Neural cell (in vitro differentiated cells): ENCODE measurements around the gene OR4D1. TPM values are rescaled to one million over a fixed set of nuclear protein-coding genes. Genes with fewer than 3 reads are reported as not detected.

Experiments
- H2AFZ ChIP-seq: fragments of 200-600, 300-800 bp; sonication (generic), shearing (Covaris generic); 2 replicates; pipeline ENCODE4 v1.6.0; 2014; ENCODE audit warnings: low read depth, mild to moderate bottlenecking, antibody characterized with exemption, low read length, moderate library complexity
- H3F3A ChIP-seq: fragments of 200-600 bp; shearing (Covaris generic); 2 replicates; pipeline ENCODE4 v1.6.1; 2016; ENCODE audit warnings: mild to moderate bottlenecking, moderate library complexity, mixed read lengths, antibody characterized with exemption, low read length; ENCODE audit not compliant: insufficient read depth, poor library complexity, severe bottlenecking
- H3K27ac ChIP-seq: fragments of 200-600, 300-800 bp; sonication (generic), shearing (Covaris generic); 2 replicates; pipeline ENCODE4 v1.5.1; 2014; ENCODE audit warnings: mild to moderate bottlenecking, low read length, moderate library complexity
- H3K27me3 ChIP-seq: fragments of 300-800, 200-600 bp; sonication (generic), shearing (Covaris generic); 2 replicates; pipeline ENCODE4 v1.6.0; 2014; ENCODE audit warnings: mild to moderate bottlenecking, low read depth, low read length, moderate library complexity; ENCODE audit not compliant: insufficient read depth
- H3K36me3 ChIP-seq: fragments of 300-800, 200-600 bp; sonication (generic), shearing (Covaris generic); 2 replicates; pipeline ENCODE4 v1.5.1; 2014; ENCODE audit warnings: mild to moderate bottlenecking, antibody characterized with exemption, low read length, moderate library complexity; ENCODE audit not compliant: insufficient read depth
- H3K4me2 ChIP-seq: fragments of 300-800, 200-600 bp; sonication (generic), shearing (Covaris generic); 2 replicates; pipeline ENCODE4 v1.6.0; 2014; ENCODE audit warnings: mild to moderate bottlenecking, low read length
- H3K4me3 ChIP-seq: fragments of 300-800, 200-600 bp; sonication (generic), shearing (Covaris generic); 2 replicates; pipeline ENCODE4 v1.5.1; 2014; ENCODE audit warnings: mild to moderate bottlenecking, low read length, moderate library complexity
- H3K79me2 ChIP-seq: fragments of 200-600 bp; shearing (Covaris generic); replicated peaks from 2 replicates; pipeline ENCODE4 v1.6.0; 2014; ENCODE audit warnings: mild to moderate bottlenecking, low read length, moderate library complexity; ENCODE audit not compliant: insufficient read depth
- H3K9ac ChIP-seq: fragments of 300-800, 200-600 bp; sonication (generic), shearing (Covaris generic); 2 replicates; pipeline ENCODE4 v1.6.1; 2016; ENCODE audit warnings: mild to moderate bottlenecking, low read length, mixed read lengths
- H3K9me2 ChIP-seq: fragments of 200-600 bp; shearing (Covaris generic); 2 replicates; pipeline ENCODE4 v1.6.1; 2016; ENCODE audit warnings: mild to moderate bottlenecking, low read length, mixed read lengths; ENCODE audit not compliant: insufficient read depth
- H3K9me3 ChIP-seq: fragments of 200-600, 300-800 bp; sonication (generic), shearing (Covaris generic); 2 replicates; pipeline ENCODE4 v1.6.1; 2016; ENCODE audit warnings: mild to moderate bottlenecking, mixed run types, low read length, moderate library complexity, mixed read lengths
- H4K20me1 ChIP-seq: fragments of 200-600 bp; shearing (Covaris generic); 2 replicates; pipeline ENCODE4 v1.6.1; 2016; ENCODE audit warnings: mild to moderate bottlenecking, mixed run types; ENCODE audit not compliant: insufficient read depth
- CTCF ChIP-seq: fragments of 450-650 bp; IDR thresholded peaks from 2 replicates; pipeline ENCODE4 v1.5.1; 2014; ENCODE audit warnings: antibody characterized with exemption, mild to moderate bottlenecking, moderate library complexity; ENCODE audit not compliant: poor library complexity, severe bottlenecking
- EP300 ChIP-seq: fragments of 450-650 bp; conservative IDR thresholded peaks from 2 replicates; pipeline ENCODE4 v1.6.1; 2014; ENCODE audit warnings: antibody characterized with exemption, mild to moderate bottlenecking, moderate library complexity; ENCODE audit not compliant: poor library complexity, severe bottlenecking
- EZH2 ChIP-seq: fragments of 200-600, 300-800 bp; shearing (Covaris generic), sonication (generic); IDR thresholded peaks from 2 replicates; pipeline ENCODE4 v1.6.1; 2014; ENCODE audit warnings: antibody characterized with exemption, low read length, borderline replicate concordance, mild to moderate bottlenecking; ENCODE audit not compliant: insufficient read depth, poor library complexity, severe bottlenecking
- MXI1 ChIP-seq: fragments of 450-650 bp; conservative IDR thresholded peaks from 2 replicates; pipeline ENCODE4 v1.6.1; 2014; ENCODE audit warnings: antibody characterized with exemption, mild to moderate bottlenecking; ENCODE audit not compliant: poor library complexity, severe bottlenecking
- POLR2AphosphoS5 ChIP-seq: IDR thresholded peaks from 2 replicates; pipeline ENCODE4 v1.6.1; 2012
- RAD21 ChIP-seq: fragments of 450-650 bp; conservative IDR thresholded peaks from 2 replicates; pipeline ENCODE4 v1.6.1; 2014; ENCODE audit warnings: antibody characterized with exemption, mild to moderate bottlenecking, moderate library complexity
- REST ChIP-seq: IDR thresholded peaks from 2 replicates; pipeline ENCODE4 v1.6.1; 2012; ENCODE audit warnings: borderline replicate concordance
- SMC3 ChIP-seq: fragments of 450-650 bp; conservative IDR thresholded peaks from 2 replicates; pipeline ENCODE4 v1.6.1; 2014; ENCODE audit warnings: antibody characterized with exemption, mild to moderate bottlenecking, moderate library complexity; ENCODE audit not compliant: poor library complexity
- TAF1 ChIP-seq: IDR thresholded peaks from 2 replicates; pipeline ENCODE4 v1.6.1; 2012; ENCODE audit warnings: low read depth
- polyA plus RNA-seq: library from polyadenylated mRNA; depleted of rRNA; stranded (reverse); fragments of >200 nt; gene quantifications from 2 replicates; pipeline ENCODE4 v1.2.3, GENCODE V29; 2014

OR4D1 gene
- polyA plus RNA-seq, 1 donor from 2014 or later = not detected

- H3K79me2 ChIP-seq = no peaks in the 10 kb centered on the region
- H3K9ac ChIP-seq = no peak overlapping the region
- no peaks in the 10 kb centered on the region for H3K27me3 ChIP-seq
- no peaks in the 10 kb centered on the region for H3F3A ChIP-seq
- H3K27ac ChIP-seq = no peak overlapping the region
- no peak overlapping the region for H2AFZ ChIP-seq
- H3K4me3 ChIP-seq = no peak overlapping the region
- no peak for TF ChIP-seq REST
- TF ChIP-seq SMC3 = no peak
- no peak for TF ChIP-seq EP300
- no peak for TF ChIP-seq CTCF
- TF ChIP-seq MXI1 = no peak
- no peak for TF ChIP-seq EZH2
- no peak for TF ChIP-seq RAD21
- no peak for TF ChIP-seq POLR2AphosphoS5
- TF ChIP-seq TAF1 = no peak
- H4K20me1 ChIP-seq = no peaks in the 10 kb centered on the region
- no peaks in the 10 kb centered on the region for H3K9me3 ChIP-seq
- H3K9me2 ChIP-seq = no peaks in the 10 kb centered on the region
- H3K36me3 ChIP-seq = no peaks in the 10 kb centered on the region
- H3K4me2 ChIP-seq = no peak overlapping the region
Observed at GRCh38 chr17:58191241-58191896, 43.2 kb downstream of the OR4D1 start.

- Histone ChIP-seq H3K4me3 (no peak within 1 kb of the TSS), H2AFZ (no peak within 1 kb of the TSS), H4K20me1 (no peaks in the 10 kb centered on the region), H3K9me2 (no peaks in the 10 kb centered on the region), H3K27me3 (no peaks in the 10 kb centered on the region), H3K9ac (no peak within 1 kb of the TSS), H3K9me3 (no peaks in the 10 kb centered on the region), H3K36me3 (no peaks in the 10 kb centered on the region), H3K4me2 (no peak within 1 kb of the TSS), H3F3A (no peaks in the 10 kb centered on the region), H3K79me2 (no peaks in the 10 kb centered on the region), H3K27ac (no peak within 1 kb of the TSS)
- TF ChIP-seq POLR2AphosphoS5 (no peak), MXI1 (no peak), EP300 (no peak), SMC3 (no peak)
Observed at GRCh38 chr17:58192612-58193011, 44.4 kb downstream of the OR4D1 start, which contains the start of gene EPX. EPX (plus strand) TSS chr17:58192726; CDS start chr17:58192847, 121 bp downstream.
